Measurements from ENCODE around the gene C1QTNF8.

DNA sequence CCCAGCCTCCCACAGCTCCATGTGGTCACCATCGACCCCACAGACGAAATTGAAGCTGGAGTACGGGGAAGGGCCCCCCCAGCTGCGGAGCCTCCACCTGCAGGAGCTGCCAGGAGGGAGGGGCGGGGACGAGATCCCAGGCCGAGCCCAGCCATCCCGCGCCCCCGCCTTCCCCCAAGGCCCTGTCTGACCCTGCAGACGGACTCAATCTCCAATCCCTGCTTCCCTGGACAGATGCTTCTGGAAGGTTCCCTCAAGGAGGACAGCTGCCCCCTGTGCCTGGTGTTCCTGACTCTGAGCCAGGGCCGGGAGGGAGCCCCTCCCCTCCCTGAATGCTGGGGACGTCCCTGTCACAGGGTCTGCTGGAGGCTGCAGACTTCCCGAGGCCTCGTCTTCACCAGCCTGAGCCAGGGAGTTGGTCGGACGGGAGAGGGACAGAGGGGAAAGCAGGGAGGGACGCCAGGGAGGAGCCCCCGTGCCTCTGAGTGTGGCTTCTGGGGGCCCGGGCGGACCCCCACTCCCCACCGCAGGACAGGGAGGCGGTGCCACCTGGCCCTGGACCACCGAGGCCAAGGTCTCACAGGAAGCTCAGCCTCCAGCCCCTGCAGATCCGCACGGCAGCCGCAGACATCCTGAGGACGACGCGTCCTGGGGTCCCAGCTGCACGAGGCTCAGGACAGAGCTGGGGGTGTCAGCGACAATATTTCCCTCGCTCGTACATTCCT is 21.3 kb upstream of the C1QTNF8 start:
- TF ChIP-seq CTCF (conservative IDR thresholded peaks at IDR 0.05): no peak
- TF ChIP-seq ZFX (IDR thresholded peaks at IDR 0.05): no peak
